Trophoblast cell (in vitro differentiated cells and primary cell): ENCODE results near the gene FAM193A.
A peak's percentile ranks its signal among the peaks of the same experiment; 100 is the strongest.

Experiments used
- DNase-seq, 2 donors: peaks; one replicate each; pipeline ENCODE4 v3.0.0-alpha.2; 2016
- H2AFZ ChIP-seq: 2 replicates; pipeline ENCODE4 v1.6.1; 2013; ENCODE audit warnings: low read length, moderate library complexity, mild to moderate bottlenecking; ENCODE audit not compliant: insufficient read depth, poor library complexity
- H2AK5ac ChIP-seq: 2 replicates; pipeline ENCODE4 v1.6.1; 2013; ENCODE audit warnings: mild to moderate bottlenecking, low read length
- H2BK120ac ChIP-seq: 2 replicates; pipeline ENCODE4 v1.6.1; 2013; ENCODE audit warnings: low read length, mild to moderate bottlenecking, moderate library complexity; ENCODE audit not compliant: insufficient read depth, poor library complexity
- H2BK12ac ChIP-seq: 2 replicates; pipeline ENCODE4 v1.6.1; 2013; ENCODE audit warnings: mild to moderate bottlenecking, low read length, moderate library complexity
- H2BK5ac ChIP-seq: 2 replicates; pipeline ENCODE4 v1.6.1; 2013; ENCODE audit warnings: low read length, low read depth, moderate library complexity, mild to moderate bottlenecking; ENCODE audit not compliant: poor library complexity
- H3K14ac ChIP-seq: 2 replicates; pipeline ENCODE4 v1.6.1; 2013; ENCODE audit warnings: mild to moderate bottlenecking, low read length
- H3K18ac ChIP-seq: 2 replicates; pipeline ENCODE4 v1.6.1; 2013; ENCODE audit warnings: mild to moderate bottlenecking, low read length
- H3K23ac ChIP-seq: 2 replicates; pipeline ENCODE4 v1.6.1; 2013; ENCODE audit warnings: low read length
- H3K27ac ChIP-seq: 2 replicates; pipeline ENCODE4 v1.5.1; 2013; ENCODE audit warnings: low read depth, mild to moderate bottlenecking, inconsistent platforms, low read length, moderate library complexity
- H3K27me3 ChIP-seq: 2 replicates; pipeline ENCODE4 v1.6.1; 2013; ENCODE audit warnings: inconsistent platforms, mild to moderate bottlenecking, low read length, moderate library complexity; ENCODE audit not compliant: insufficient read depth
- H3K36me3 ChIP-seq, 2 experiments: 1 replicate in 1 of 2; 2 replicates in 1 of 2; pipeline ENCODE4 v1.6.1; 2013; ENCODE audit warnings: low read length in 2 of 2, mild to moderate bottlenecking in 2 of 2, moderate library complexity in 1 of 2; ENCODE audit not compliant: insufficient read depth in 2 of 2, control insufficient read depth in 1 of 2
- H3K4ac ChIP-seq: 2 replicates; pipeline ENCODE4 v1.6.1; 2013; ENCODE audit warnings: low read depth, mild to moderate bottlenecking, low read length, moderate library complexity
- H3K4me1 ChIP-seq, 2 experiments: 1 replicate in 1 of 2; 2 replicates in 1 of 2; pipeline ENCODE4 v1.6.1; 2013; ENCODE audit warnings: low read length in 2 of 2, mild to moderate bottlenecking in 2 of 2, moderate library complexity in 1 of 2; ENCODE audit not compliant: insufficient read depth in 2 of 2, control insufficient read depth in 1 of 2
- H3K4me2 ChIP-seq: 2 replicates; pipeline ENCODE4 v1.6.1; 2013; ENCODE audit warnings: inconsistent platforms, mild to moderate bottlenecking, low read length, moderate library complexity
- H3K4me3 ChIP-seq: 2 replicates; pipeline ENCODE4 v1.5.1; 2013; ENCODE audit warnings: mild to moderate bottlenecking, low read depth, low read length, inconsistent platforms
- H3K79me1 ChIP-seq: one replicate; pipeline ENCODE4 v1.6.1; 2013; ENCODE audit warnings: low read length
- H3K79me2 ChIP-seq: 2 replicates; pipeline ENCODE4 v1.6.1; 2013; ENCODE audit warnings: low read length, mild to moderate bottlenecking; ENCODE audit not compliant: control insufficient read depth, insufficient read depth, poor library complexity
- H3K9ac ChIP-seq: 2 replicates; pipeline ENCODE4 v1.6.1; 2013; ENCODE audit warnings: mild to moderate bottlenecking, low read length
- H3K9me3 ChIP-seq: 2 replicates; pipeline ENCODE4 v1.6.1; 2013; ENCODE audit warnings: low read depth, mild to moderate bottlenecking, control low read depth, inconsistent platforms, low read length; ENCODE audit not compliant: insufficient read depth
- H4K12ac ChIP-seq: 2 replicates; pipeline ENCODE4 v1.6.1; 2013; ENCODE audit warnings: low read depth, mild to moderate bottlenecking, low read length, moderate library complexity
- H4K8ac ChIP-seq: 2 replicates; pipeline ENCODE4 v1.6.1; 2013; ENCODE audit warnings: low read depth, mild to moderate bottlenecking, low read length, moderate library complexity
- H4K91ac ChIP-seq: one replicate; pipeline ENCODE4 v1.6.1; 2013; ENCODE audit warnings: low read depth, mild to moderate bottlenecking, low read length, moderate library complexity
- WGBS: extraction: QIAGEN DNeasy Blood & Tissue Kit; methylation state at CpG from one replicate; pipeline ENCODE4 v1.1.7; 2013; ENCODE audit warnings: missing lambda C conversion rate; ENCODE audit not compliant: insufficient read length, insufficient coverage; ENCODE audit errors: extremely low coverage; 5-methylcytosine and 5-hydroxymethylcytosine counted together

Gene FAM193A

DNA sequence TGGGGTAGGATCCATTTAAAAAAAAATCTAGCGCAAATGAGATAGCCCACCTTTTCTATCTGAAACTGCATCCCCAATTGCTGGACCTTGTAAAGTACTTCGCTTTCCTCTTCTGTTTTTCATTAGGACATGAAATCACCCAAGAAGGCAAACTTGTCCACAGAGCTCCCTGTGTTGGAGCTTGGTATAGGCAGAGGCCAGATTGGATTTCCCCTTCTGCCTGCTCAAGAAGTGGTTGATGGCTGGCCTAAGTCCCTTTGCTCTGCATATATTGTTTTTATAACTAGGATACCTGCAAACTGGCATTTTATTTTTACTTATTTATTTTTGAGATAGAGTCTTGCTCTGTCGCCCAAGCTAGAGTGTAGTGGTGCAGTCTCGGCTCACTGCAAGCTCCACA lies 39.1 kb upstream of the FAM193A start:
- no peaks in the 10 kb centered on the region for H3K9me3 ChIP-seq
- H3K14ac ChIP-seq: no peak overlapping the region
- H4K8ac ChIP-seq: no peak overlapping the region
- H3K23ac ChIP-seq: no peak overlapping the region
- H3K27me3 ChIP-seq: no peaks in the 10 kb centered on the region
- no peak overlapping the region for H2BK5ac ChIP-seq
- no peak overlapping the region for H2AK5ac ChIP-seq
- H2BK12ac ChIP-seq: no peak overlapping the region
- peaks cover 56 to 67% of the 10 kb centered on the region in 2 experiments for H3K36me3 ChIP-seq
- no peak overlapping the region for H2BK120ac ChIP-seq
- H3K4me2 ChIP-seq: no peak overlapping the region
- no peak overlapping the region for H3K18ac ChIP-seq
- H4K12ac ChIP-seq: no peak overlapping the region
- WGBS: no CpG with 5 or more reads among the region's 4 CpGs
- no peak overlapping the region for H3K4ac ChIP-seq
- no peak for DNase-seq
- H3K9ac ChIP-seq: no peak overlapping the region
- H3K4me3 ChIP-seq: no peak overlapping the region
- H2AFZ ChIP-seq: no peak overlapping the region
- H3K4me1 ChIP-seq: no peaks in the 10 kb centered on the region
- H3K79me1 ChIP-seq: no peaks in the 10 kb centered on the region
- H4K91ac ChIP-seq: no peak overlapping the region
- H3K79me2 ChIP-seq: no peaks in the 10 kb centered on the region
- no peak overlapping the region for H3K27ac ChIP-seq

DNA sequence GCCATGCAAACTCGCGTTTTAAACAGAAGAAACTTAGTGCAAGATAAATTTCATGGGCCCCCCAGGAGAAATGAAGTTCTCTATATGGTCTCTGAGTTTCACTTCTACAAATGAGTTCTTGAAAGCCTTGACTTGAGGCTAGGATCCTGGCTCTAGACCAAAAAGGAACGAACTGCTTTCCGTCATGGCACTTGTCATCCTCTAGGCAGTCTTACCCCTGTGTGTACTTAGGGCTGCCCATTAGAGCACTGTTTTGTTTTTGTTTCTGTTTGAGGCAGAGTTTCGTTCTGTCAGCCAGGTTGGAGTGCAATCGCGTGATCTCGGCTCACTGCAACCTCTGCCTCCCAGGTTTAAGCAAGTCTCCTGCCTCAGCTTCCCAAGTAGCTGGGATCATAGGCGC lies 38.5 kb upstream of the FAM193A start:
- H4K91ac ChIP-seq: no peak overlapping the region
- no peak overlapping the region for H3K14ac ChIP-seq
- H3K4me1 ChIP-seq: no peaks in the 10 kb centered on the region
- H2BK5ac ChIP-seq: no peak overlapping the region
- no peak overlapping the region for H2AK5ac ChIP-seq
- no peak overlapping the region for H4K8ac ChIP-seq
- H3K79me1 ChIP-seq: no peaks in the 10 kb centered on the region
- no peak overlapping the region for H2BK120ac ChIP-seq
- H4K12ac ChIP-seq: no peak overlapping the region
- no peaks in the 10 kb centered on the region for H3K79me2 ChIP-seq
- H3K18ac ChIP-seq: no peak overlapping the region
- H3K9me3 ChIP-seq: no peaks in the 10 kb centered on the region
- no peak overlapping the region for H3K9ac ChIP-seq
- DNase-seq: peak in 1 of 2 donors; percentile 23
- H3K4me3 ChIP-seq: no peak overlapping the region
- H3K4me2 ChIP-seq: no peak overlapping the region
- H3K27me3 ChIP-seq: no peaks in the 10 kb centered on the region
- H2AFZ ChIP-seq: no peak overlapping the region
- no peak overlapping the region for H3K23ac ChIP-seq
- no peak overlapping the region for H3K4ac ChIP-seq
- no CpG with 5 or more reads among the region's 9 CpGs for WGBS
- peaks cover 53 to 61% of the 10 kb centered on the region in 2 experiments for H3K36me3 ChIP-seq
- H3K27ac ChIP-seq: no peak overlapping the region
- H2BK12ac ChIP-seq: no peak overlapping the region

DNA sequence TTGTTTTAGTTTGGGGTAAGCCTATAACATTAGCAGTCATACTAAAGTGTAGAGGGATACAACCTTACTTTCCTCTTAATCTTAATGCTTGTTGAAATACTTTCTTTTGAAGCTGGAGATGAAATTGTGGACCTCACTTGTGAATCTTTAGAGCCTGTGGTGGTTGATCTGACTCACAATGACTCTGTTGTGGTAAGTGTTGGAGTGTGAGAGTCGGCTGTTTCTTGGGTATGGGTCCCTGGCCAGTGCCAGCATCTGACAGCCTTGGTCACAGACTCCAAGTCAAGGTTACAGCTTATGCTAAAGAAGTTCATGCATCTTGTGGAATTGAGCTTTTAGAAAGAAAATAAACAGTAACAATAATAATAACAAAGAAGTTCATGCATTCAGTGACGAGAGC lies 35.9 kb upstream of the FAM193A start:
- H2AFZ ChIP-seq: no peak overlapping the region
- H3K4me1 ChIP-seq: no peaks in the 10 kb centered on the region
- no peak overlapping the region for H3K4ac ChIP-seq
- H3K9me3 ChIP-seq: no peaks in the 10 kb centered on the region
- no peak overlapping the region for H4K8ac ChIP-seq
- H3K9ac ChIP-seq: no peak overlapping the region
- H3K27ac ChIP-seq: no peak overlapping the region
- no peaks in the 10 kb centered on the region for H3K79me1 ChIP-seq
- no peak overlapping the region for H3K23ac ChIP-seq
- H2BK5ac ChIP-seq: no peak overlapping the region
- H3K79me2 ChIP-seq: no peaks in the 10 kb centered on the region
- no peak overlapping the region for H4K91ac ChIP-seq
- DNase-seq: no peak
- no peak overlapping the region for H2BK12ac ChIP-seq
- peaks cover 43 to 51% of the 10 kb centered on the region in 2 experiments for H3K36me3 ChIP-seq
- no CpG with 5 or more reads among the region's 2 CpGs for WGBS
- H2BK120ac ChIP-seq: no peak overlapping the region
- no peak overlapping the region for H3K4me2 ChIP-seq
- no peak overlapping the region for H3K4me3 ChIP-seq
- H3K14ac ChIP-seq: no peak overlapping the region
- no peak overlapping the region for H2AK5ac ChIP-seq
- H3K18ac ChIP-seq: no peak overlapping the region
- H4K12ac ChIP-seq: no peak overlapping the region
- H3K27me3 ChIP-seq: no peaks in the 10 kb centered on the region

DNA sequence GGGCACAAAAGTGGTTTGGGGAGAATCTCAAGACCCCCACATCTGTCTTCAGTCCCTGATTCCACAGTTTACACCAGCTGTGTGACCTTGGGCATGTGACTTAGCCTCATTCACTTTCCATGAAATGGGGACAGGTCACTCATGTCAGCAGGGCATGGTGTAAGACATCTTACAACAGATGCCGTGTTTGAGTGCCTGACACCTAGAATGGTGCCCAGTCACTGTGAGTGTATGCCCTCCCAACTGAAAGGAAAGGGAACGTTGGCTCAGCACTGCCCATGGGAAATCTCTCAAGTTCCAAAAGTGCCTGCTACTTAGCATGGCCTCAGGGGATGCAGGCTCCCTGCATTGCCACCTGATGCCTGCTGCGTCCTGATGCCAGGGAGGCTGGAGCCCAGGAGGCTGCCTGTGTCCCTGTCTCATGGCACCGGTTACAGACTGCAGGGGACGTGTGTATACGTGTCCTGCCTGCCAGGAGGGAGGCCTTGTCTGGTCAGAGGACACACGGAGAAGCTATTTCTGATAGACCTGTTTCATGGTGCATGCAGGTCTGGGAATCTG lies 35.3 kb upstream of the FAM193A start:
- no peak overlapping the region for H2BK5ac ChIP-seq
- H3K9ac ChIP-seq: no peak overlapping the region
- no peak overlapping the region for H4K91ac ChIP-seq
- H3K79me2 ChIP-seq: no peaks in the 10 kb centered on the region
- H3K14ac ChIP-seq: no peak overlapping the region
- H3K79me1 ChIP-seq: no peaks in the 10 kb centered on the region
- H3K4me3 ChIP-seq: peak overlapping the region; percentile 13
- H2BK12ac ChIP-seq: no peak overlapping the region
- no peaks in the 10 kb centered on the region for H3K9me3 ChIP-seq
- H3K4ac ChIP-seq: no peak overlapping the region
- no peak overlapping the region for H4K12ac ChIP-seq
- no CpG with 5 or more reads among the region's 7 CpGs for WGBS
- no peak overlapping the region for H2AK5ac ChIP-seq
- H3K18ac ChIP-seq: no peak overlapping the region
- DNase-seq: no peak
- H3K36me3 ChIP-seq: peaks cover 44 to 49% of the 10 kb centered on the region in 2 experiments
- no peak overlapping the region for H4K8ac ChIP-seq
- no peak overlapping the region for H2AFZ ChIP-seq
- H3K27ac ChIP-seq: no peak overlapping the region
- no peak overlapping the region for H3K23ac ChIP-seq
- no peaks in the 10 kb centered on the region for H3K4me1 ChIP-seq
- H2BK120ac ChIP-seq: no peak overlapping the region
- no peaks in the 10 kb centered on the region for H3K27me3 ChIP-seq
- H3K4me2 ChIP-seq: no peak overlapping the region
